HepG2 (cell line): ENCODE measurements around the gene PIH1D2. TPM values are rescaled to one million over a fixed set of nuclear protein-coding genes. Genes with fewer than 3 reads are reported as not detected.
A peak's percentile ranks its signal among the peaks of the same experiment; 100 is the strongest.

Experiments
- ASH2L ChIP-seq: fragments of 300-600, 200-600 bp; sonication (generic); IDR thresholded peaks from 2 replicates; pipeline ENCODE4 v1.7.0; 2017; ENCODE audit warnings: low read depth, mild to moderate bottlenecking, moderate library complexity, mixed read lengths, low read length; ENCODE audit not compliant: insufficient read length
- DNMT3B ChIP-seq: conservative IDR thresholded peaks from 2 replicates; pipeline ENCODE4 v1.6.1; 2016; ENCODE audit warnings: missing biosample characterization, control low read depth
- FOSL2 ChIP-seq: sonication (generic); formaldehyde crosslinking; IDR thresholded peaks from 2 replicates; pipeline ENCODE4 v1.4.0; 2020; ENCODE audit warnings: missing genetic modification reagents
- IRF9 ChIP-seq: sonication (generic); formaldehyde crosslinking; IDR thresholded peaks from 2 replicates; pipeline ENCODE4 v1.8.0; 2022; ENCODE audit warnings: missing genetic modification reagents, mild to moderate bottlenecking, borderline replicate concordance
- MAZ ChIP-seq, 2 experiments: sonication (generic) in 1 of 2; formaldehyde crosslinking in 1 of 2; IDR thresholded peaks; 2 replicates each; pipeline versions ENCODE4 v1.5.0 to v1.6.1; 2012 to 2020; ENCODE audit warnings: low read depth in 2 of 2, mild to moderate bottlenecking in 2 of 2, borderline replicate concordance in 1 of 2, improper control_type of control experiment in 1 of 2, low read length in 1 of 2, missing genetic modification reagents in 1 of 2, moderate library complexity in 1 of 2
- SMAD1 ChIP-seq: sonication (generic); formaldehyde crosslinking; IDR thresholded peaks from 2 replicates; pipeline ENCODE4 v1.4.0; 2020; ENCODE audit warnings: missing genetic modification reagents, low read depth, mild to moderate bottlenecking, borderline replicate concordance
- USF2 ChIP-seq, 2 experiments: sonication (generic) in 1 of 2; formaldehyde crosslinking in 1 of 2; IDR thresholded peaks; 2 replicates each; pipeline versions ENCODE4 v1.5.1 to v1.6.1; 2011 to 2020; ENCODE audit warnings: borderline replicate concordance in 1 of 2, low read depth in 1 of 2, low read length in 1 of 2, mild to moderate bottlenecking in 1 of 2, missing genetic modification reagents in 1 of 2, moderate library complexity in 1 of 2
- ZBTB4 ChIP-seq: sonication (generic); formaldehyde crosslinking; IDR thresholded peaks from 2 replicates; pipeline ENCODE4 v1.4.0; 2020; ENCODE audit warnings: missing genetic modification reagents, mild to moderate bottlenecking, borderline replicate concordance
- ZNF296 ChIP-seq: sonication (generic); formaldehyde crosslinking; conservative IDR thresholded peaks from 2 replicates; pipeline ENCODE4 v1.5.0; 2020; ENCODE audit warnings: mild to moderate bottlenecking, missing genetic modification reagents
- ZNF557 ChIP-seq: sonication (generic); formaldehyde crosslinking; IDR thresholded peaks from 2 replicates; pipeline ENCODE4 v1.4.0; 2020; ENCODE audit warnings: missing genetic modification reagents
- ZNF605 ChIP-seq: sonication (generic); formaldehyde crosslinking; IDR thresholded peaks from 2 replicates; pipeline ENCODE4 v1.8.0; 2022; ENCODE audit warnings: mild to moderate bottlenecking, missing genetic modification reagents
- polyA plus RNA-seq, 8 experiments: library from polyadenylated mRNA; depleted of rRNA in 3 of 8; stranded (reverse) in 7 of 8; unstranded in 1 of 8; fragments of >200 nt; fragmentation: Illumina TruSeq in 4 of 8; extraction: Trizol in 4 of 8; gene quantifications; 2 replicates each; pipeline versions ENCODE4 v1.2.1 to v1.2.3, GENCODE V29; 2011 to 2016; ENCODE audit warnings: low read depth in 4 of 8, missing spikeins in 1 of 8, mixed read lengths in 1 of 8; ENCODE audit not compliant: insufficient read depth in 1 of 8
- total RNA-seq, 5 experiments: library from RNA; depleted of rRNA; stranded (reverse); fragments of >200 nt; fragmentation: Illumina TruSeq; extraction: Trizol; gene quantifications; 2 replicates each; pipeline ENCODE4 v1.2.3, GENCODE V29; 2016; ENCODE audit warnings: low read depth in 1 of 5
- TF ChIP-seq, protein P1 (sequence below): IDR thresholded peaks from 2 replicates; pipeline ENCODE4 v1.6.1; 2012; ENCODE audit warnings: inconsistent platforms
- TF ChIP-seq, protein P2 (sequence below): sonication (generic); formaldehyde crosslinking; IDR thresholded peaks from 2 replicates; pipeline ENCODE4 v1.4.0; 2020; ENCODE audit warnings: low read depth, mild to moderate bottlenecking, missing genetic modification reagents
- TF ChIP-seq, protein P3 (sequence below): sonication (generic); formaldehyde crosslinking; IDR thresholded peaks from 2 replicates; pipeline ENCODE4 v1.4.0; 2020; ENCODE audit warnings: mild to moderate bottlenecking, missing genetic modification reagents

Gene PIH1D2
- total and polyA plus RNA-seq, 2 of the 13 experiments (the other 11 are each of a cell fraction or from before 2014, with no cell fraction given) = 0.49 to 2.7 TPM

DNA sequence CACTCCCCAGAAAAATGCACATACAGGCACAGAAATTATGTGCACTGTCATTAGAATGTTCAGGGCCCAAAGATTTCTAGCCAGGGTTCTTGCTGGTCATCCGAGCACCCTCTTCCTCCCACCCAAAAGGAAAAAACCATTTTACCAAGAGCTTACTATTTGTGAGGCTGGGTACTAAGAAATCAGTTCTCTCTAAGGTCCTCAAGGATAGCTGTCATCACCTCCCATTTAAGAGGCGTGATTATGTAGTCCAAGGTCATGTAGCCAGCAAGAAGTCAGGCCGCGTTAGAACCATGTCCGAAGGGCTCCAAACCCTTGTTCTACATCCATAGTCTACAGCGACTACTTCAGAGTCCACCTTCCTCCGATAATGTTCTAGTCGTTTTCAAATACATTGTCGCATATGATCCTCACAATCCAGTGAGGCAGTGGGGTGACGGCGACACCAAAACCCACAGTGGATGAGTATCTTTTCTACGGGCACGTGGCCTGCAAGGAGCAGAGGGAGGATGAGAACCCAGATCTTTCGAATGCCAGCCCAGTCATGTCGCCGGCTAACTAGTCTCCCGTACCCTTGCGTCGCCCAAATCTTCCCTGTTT lies 12.1 kb upstream of the PIH1D2 start (continued):
- TF ChIP-seq USF2 (IDR thresholded peaks at IDR 0.05; ENCODE audit: low read depth, low read length) (0 out of 2 replicates have a peak, but pooled peaks have one; percentile 6), USF2 (CRISPR knock-in tag; IDR thresholded peaks at IDR 0.05; ENCODE audit: borderline replicate concordance) (peak; percentile 50), ZNF296 (CRISPR knock-in tag) (no peak), IRF9 (CRISPR knock-in tag) (no peak), SMAD1 (CRISPR knock-in tag) (no peak), ASH2L (no peak), ZNF605 (CRISPR knock-in tag) (0 out of 2 replicates have a peak, but pooled peaks have one; percentile 22), ZBTB4 (CRISPR knock-in tag) (no peak), DNMT3B (CRISPR knock-in tag) (no peak), ZNF557 (CRISPR knock-in tag) (no peak), FOSL2 (no peak), MAZ (IDR thresholded peaks at IDR 0.05; ENCODE audit: borderline replicate concordance, low read depth, low read length) (no peak), MAZ (CRISPR knock-in tag; IDR thresholded peaks at IDR 0.05; ENCODE audit: low read depth) (peak; percentile 16; the same call in 1 of the 2 replicates)
- TF ChIP-seq, protein P1, sequence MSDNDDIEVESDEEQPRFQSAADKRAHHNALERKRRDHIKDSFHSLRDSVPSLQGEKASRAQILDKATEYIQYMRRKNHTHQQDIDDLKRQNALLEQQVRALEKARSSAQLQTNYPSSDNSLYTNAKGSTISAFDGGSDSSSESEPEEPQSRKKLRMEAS = peak; percentile 22; the same call in 1 of the 2 replicates
- TF ChIP-seq, protein P2, sequence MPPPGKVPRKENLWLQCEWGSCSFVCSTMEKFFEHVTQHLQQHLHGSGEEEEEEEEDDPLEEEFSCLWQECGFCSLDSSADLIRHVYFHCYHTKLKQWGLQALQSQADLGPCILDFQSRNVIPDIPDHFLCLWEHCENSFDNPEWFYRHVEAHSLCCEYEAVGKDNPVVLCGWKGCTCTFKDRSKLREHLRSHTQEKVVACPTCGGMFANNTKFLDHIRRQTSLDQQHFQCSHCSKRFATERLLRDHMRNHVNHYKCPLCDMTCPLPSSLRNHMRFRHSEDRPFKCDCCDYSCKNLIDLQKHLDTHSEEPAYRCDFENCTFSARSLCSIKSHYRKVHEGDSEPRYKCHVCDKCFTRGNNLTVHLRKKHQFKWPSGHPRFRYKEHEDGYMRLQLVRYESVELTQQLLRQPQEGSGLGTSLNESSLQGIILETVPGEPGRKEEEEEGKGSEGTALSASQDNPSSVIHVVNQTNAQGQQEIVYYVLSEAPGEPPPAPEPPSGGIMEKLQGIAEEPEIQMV (CRISPR knock-in tag) = peak; percentile 33; the same call in 1 of the 2 replicates
- TF ChIP-seq, protein P3, sequence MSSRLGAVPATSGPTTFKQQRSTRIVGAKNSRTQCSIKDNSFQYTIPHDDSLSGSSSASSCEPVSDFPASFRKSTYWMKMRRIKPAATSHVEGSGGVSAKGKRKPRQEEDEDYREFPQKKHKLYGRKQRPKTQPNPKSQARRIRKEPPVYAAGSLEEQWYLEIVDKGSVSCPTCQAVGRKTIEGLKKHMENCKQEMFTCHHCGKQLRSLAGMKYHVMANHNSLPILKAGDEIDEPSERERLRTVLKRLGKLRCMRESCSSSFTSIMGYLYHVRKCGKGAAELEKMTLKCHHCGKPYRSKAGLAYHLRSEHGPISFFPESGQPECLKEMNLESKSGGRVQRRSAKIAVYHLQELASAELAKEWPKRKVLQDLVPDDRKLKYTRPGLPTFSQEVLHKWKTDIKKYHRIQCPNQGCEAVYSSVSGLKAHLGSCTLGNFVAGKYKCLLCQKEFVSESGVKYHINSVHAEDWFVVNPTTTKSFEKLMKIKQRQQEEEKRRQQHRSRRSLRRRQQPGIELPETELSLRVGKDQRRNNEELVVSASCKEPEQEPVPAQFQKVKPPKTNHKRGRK = no peak
